K562 (cell line): ENCODE data around the gene FRK. TPM values are rescaled to one million over a fixed set of nuclear protein-coding genes. Genes with fewer than 3 reads are reported as not detected.
A peak's percentile ranks its signal among the peaks of the same experiment; 100 is the strongest.

ENCODE experiments used
- ATF4 ChIP-seq: fragments of 450-650 bp; formaldehyde crosslinking; IDR thresholded peaks from 2 replicates; pipeline ENCODE4 v1.4.0; 2022; ENCODE audit warnings: mild to moderate bottlenecking, moderate library complexity
- CBX3 ChIP-seq, 2 experiments: IDR thresholded peaks; 1 replicate in 1 of 2; 2 replicates in 1 of 2; pipeline ENCODE4 v1.6.1; 2012; ENCODE audit warnings: inconsistent platforms in 2 of 2, low read length in 2 of 2, borderline replicate concordance in 1 of 2, control low read depth in 1 of 2
- CHD2 ChIP-seq: IDR thresholded peaks from 2 replicates; pipeline ENCODE4 v1.6.1; 2011; ENCODE audit warnings: low read depth, low read length
- DEAF1 ChIP-seq: fragments of 450-650 bp; formaldehyde crosslinking; IDR thresholded peaks from 2 replicates; pipeline ENCODE4 v1.4.0; 2020; ENCODE audit warnings: mild to moderate bottlenecking, moderate library complexity
- ELF2 ChIP-seq: fragments of 250-450 bp; sonication (Bioruptor Pico); IDR thresholded peaks from 2 replicates; pipeline ENCODE4 v1.5.0; 2021; ENCODE audit warnings: mild to moderate bottlenecking
- FOS ChIP-seq: IDR thresholded peaks from 3 replicates; pipeline ENCODE4 v1.6.1; 2011; ENCODE audit not compliant: insufficient read length; ENCODE audit errors: extremely low read depth
- GTF2A2 ChIP-seq: IDR thresholded peaks from 2 replicates; pipeline ENCODE4 v1.6.1; 2016; ENCODE audit warnings: mild to moderate bottlenecking, missing genetic modification characterization, missing compliant biosample characterization
- MAFF ChIP-seq: IDR thresholded peaks from 2 replicates; pipeline ENCODE4 v1.6.1; 2012; ENCODE audit warnings: low read length, improper control_type of control experiment
- MAFG ChIP-seq: fragments of 450-650 bp; conservative IDR thresholded peaks from 2 replicates; pipeline ENCODE4 v1.6.1; 2016; ENCODE audit warnings: missing genetic modification characterization, missing compliant biosample characterization
- MAFK ChIP-seq: IDR thresholded peaks from 2 replicates; pipeline ENCODE4 v1.6.1; 2011; ENCODE audit warnings: low read length, improper control_type of control experiment
- NFE2 ChIP-seq: IDR thresholded peaks from 2 replicates; pipeline ENCODE4 v1.6.1; 2014; ENCODE audit warnings: antibody characterized with exemption, low read depth
- POLR3A ChIP-seq: IDR thresholded peaks from 2 replicates; pipeline ENCODE4 v1.6.1; 2011; ENCODE audit warnings: borderline replicate concordance, mild to moderate bottlenecking, moderate library complexity; ENCODE audit not compliant: insufficient read length, insufficient read depth; ENCODE audit errors: extremely low read depth
- PRMT5 ChIP-seq: sonication (generic); formaldehyde crosslinking; IDR thresholded peaks from 2 replicates; pipeline ENCODE4 v1.5.0; 2020; ENCODE audit warnings: missing genetic modification reagents
- RHOXF2B ChIP-seq: fragments of 250-450 bp; sonication (Bioruptor Pico); conservative IDR thresholded peaks from 2 replicates; pipeline ENCODE4 v1.5.1; 2021
- SMARCA4 ChIP-seq: fragments of 450-650 bp; IDR thresholded peaks from 2 replicates; pipeline ENCODE4 v1.6.1; 2016
- ZNF165 ChIP-seq: fragments of 250-450 bp; sonication (Bioruptor Pico); IDR thresholded peaks from 2 replicates; pipeline ENCODE4 v1.4.0; 2020; ENCODE audit warnings: borderline replicate concordance
- ZNF407 ChIP-seq: fragments of 450-650 bp; IDR thresholded peaks from 2 replicates; pipeline ENCODE4 v1.6.1; 2016; ENCODE audit warnings: low read depth
- ZNF75A ChIP-seq: fragments of 450-650 bp; formaldehyde crosslinking; IDR thresholded peaks from 2 replicates; pipeline ENCODE4 v1.4.0; 2020; ENCODE audit warnings: mild to moderate bottlenecking
- polyA plus RNA-seq, 8 experiments: library from polyadenylated mRNA; depleted of rRNA in 4 of 8; stranded (reverse) in 5 of 8; unstranded in 3 of 8; fragments of >200 nt; fragmentation: Nextera tagmentation in 2 of 8; fragmentation: Illumina TruSeq in 1 of 8; extraction: Ambion mirVana in 2 of 8; extraction: Trizol in 1 of 8; gene quantifications; 2 replicates each; pipeline versions ENCODE4 v1.2.1 to v1.2.3, GENCODE V29; 2011 to 2014; ENCODE audit warnings: inconsistent platforms in 1 of 8, missing spikeins in 1 of 8
- total RNA-seq, 7 experiments: library from RNA; depleted of rRNA in 6 of 7; stranded (reverse); fragments of >200 nt in 6 of 7; fragmentation: Illumina TruSeq in 2 of 7; extraction: Trizol in 2 of 7; gene quantifications; 2 replicates each; pipeline versions ENCODE4 v1.2.1 to v1.2.3, GENCODE V29; 2011 to 2021; ENCODE audit warnings: low replicate concordance in 1 of 7
- TF ChIP-seq, protein P1 (sequence below): IDR thresholded peaks from 2 replicates; pipeline ENCODE4 v1.6.1; 2012; ENCODE audit warnings: low read depth, low read length, improper control_type of control experiment, borderline replicate concordance

Gene FRK
- total and polyA plus RNA-seq, 9 of the 15 experiments (the other 6 are each of a cell fraction or from before 2014, with no cell fraction given): 0.01 to 0.29 (median 0.09) TPM

GRCh38 chr6:116034327-116034726, 26.4 kb downstream of the FRK start (continued):
- TF ChIP-seq GTF2A2 (tag) (no peak), MAFG (peak; percentile 98), RHOXF2B (CRISPR knock-in tag) (no peak), CBX3 (IDR thresholded peaks at IDR 0.05; ENCODE audit: borderline replicate concordance in 1 of 2, low read length in 2 of 2) (no peak), DEAF1 (CRISPR knock-in tag) (no peak), SMARCA4 (peak; percentile 16; the same call in 1 of the 2 replicates), MAFK (peak; percentile 92), ZNF407 (no peak), POLR3A (no peak), PRMT5 (CRISPR knock-in tag) (no peak), CHD2 (no peak), ATF4 (no peak), ZNF75A (peak; percentile 36; the same call in 1 of the 2 replicates), ELF2 (CRISPR knock-in tag) (no peak), MAFF (peak; percentile 96), ZNF165 (CRISPR knock-in tag) (no peak), FOS (no peak), NFE2 (peak; percentile 96)
- TF ChIP-seq, protein P1, sequence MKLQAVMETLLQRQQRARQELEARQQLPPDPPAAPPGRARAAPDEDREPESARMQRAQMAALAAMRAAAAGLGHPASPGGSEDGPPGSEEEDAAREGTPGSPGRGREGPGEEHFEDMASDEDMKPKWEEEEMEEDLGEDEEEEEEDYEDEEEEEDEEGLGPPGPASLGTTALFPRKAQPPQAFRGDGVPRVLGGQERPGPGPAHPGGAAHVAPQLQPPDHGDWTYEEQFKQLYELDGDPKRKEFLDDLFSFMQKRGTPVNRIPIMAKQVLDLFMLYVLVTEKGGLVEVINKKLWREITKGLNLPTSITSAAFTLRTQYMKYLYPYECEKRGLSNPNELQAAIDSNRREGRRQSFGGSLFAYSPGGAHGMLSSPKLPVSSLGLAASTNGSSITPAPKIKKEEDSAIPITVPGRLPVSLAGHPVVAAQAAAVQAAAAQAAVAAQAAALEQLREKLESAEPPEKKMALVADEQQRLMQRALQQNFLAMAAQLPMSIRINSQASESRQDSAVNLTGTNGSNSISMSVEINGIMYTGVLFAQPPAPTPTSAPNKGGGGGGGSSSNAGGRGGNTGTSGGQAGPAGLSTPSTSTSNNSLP: no peak
